Activated CD4-positive, alpha-beta T cell treated with anti-CD3 and anti-CD28 coated beads, Interleukin-10, Interleukin-2, amounts not matched to agents 100 ng/mL and 50 ng/mL, durations not matched to agents 16 hours and 8 hours (primary cell): ENCODE measurements around the gene LAMA4.

Experiments
- DNase-seq: peaks from one replicate; pipeline ENCODE4 v3.0.0-alpha.2; 2020

Gene LAMA4

DNA sequence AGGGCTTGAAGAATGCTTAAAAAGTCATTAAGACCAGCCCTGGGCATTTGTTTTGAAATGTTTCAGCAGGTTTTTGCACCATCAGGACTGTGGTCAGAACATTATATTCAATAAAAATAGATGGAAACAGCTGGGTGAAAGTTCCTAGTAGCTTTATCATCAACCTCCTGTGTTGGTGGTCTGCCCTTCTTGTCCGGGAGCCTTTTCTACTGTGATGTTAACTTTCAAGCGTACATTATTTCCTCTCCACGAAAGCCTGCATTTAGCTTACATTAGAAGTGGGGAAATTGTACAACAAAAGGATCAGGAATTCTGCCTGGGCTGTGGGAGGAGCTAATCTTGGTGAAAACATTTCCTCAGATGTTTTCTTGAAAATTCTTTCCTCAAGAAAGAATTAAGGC lies 71.1 kb downstream of the LAMA4 start:
- DNase-seq = no peak

DNA sequence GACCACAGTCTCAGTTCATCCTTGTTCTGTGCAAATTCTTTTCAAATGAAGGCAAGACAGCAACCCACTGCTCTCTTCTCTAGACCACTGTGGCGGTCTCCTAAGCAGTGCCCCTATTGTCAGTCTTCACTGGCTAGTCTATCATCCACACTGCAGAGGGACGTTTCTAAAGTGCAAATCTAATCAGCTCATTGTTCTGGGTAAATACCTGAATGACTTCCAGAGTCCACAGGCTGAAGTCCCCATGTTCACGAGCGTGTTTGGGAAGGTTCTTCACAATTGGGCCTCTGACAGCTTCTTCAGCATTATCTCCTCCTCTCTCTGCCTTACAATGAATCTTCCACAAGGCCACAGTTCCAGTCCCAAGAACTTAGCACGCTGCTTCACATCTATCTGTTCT lies 73.2 kb downstream of the LAMA4 start:
- no peak for DNase-seq

DNA sequence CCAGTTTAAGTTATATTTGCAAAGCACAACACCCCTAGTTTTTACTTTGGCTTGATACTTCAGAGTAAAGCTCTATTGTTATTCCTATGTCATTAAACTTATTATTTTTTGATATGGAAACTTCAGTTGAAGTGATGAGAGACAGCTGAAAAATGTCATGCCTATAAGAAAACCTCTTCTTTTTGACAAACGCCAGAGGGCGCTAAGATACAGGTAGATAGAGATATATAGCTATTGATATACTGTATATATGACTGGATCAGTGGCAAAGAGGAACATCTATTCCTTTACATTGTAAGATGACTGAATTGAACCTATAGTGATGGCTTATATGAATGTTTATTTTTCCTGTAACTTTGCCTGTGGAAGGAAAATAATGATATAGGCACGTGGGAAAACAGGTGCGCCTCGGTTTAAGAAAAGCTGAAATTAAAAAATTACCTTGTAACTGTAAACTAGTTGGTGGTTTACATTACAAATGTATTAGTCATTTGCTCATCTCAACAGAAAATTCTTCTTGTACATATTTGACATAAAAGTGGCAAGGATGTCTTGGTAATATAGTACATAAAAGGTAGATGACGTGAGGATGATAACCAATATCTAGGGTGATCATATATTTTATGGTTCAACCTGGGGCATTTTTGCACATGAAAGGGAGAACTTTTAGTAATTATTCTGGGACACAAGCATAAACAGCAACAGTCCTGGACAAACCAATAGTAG lies 74.1 kb downstream of the LAMA4 start:
- DNase-seq = peak; percentile 79

DNA sequence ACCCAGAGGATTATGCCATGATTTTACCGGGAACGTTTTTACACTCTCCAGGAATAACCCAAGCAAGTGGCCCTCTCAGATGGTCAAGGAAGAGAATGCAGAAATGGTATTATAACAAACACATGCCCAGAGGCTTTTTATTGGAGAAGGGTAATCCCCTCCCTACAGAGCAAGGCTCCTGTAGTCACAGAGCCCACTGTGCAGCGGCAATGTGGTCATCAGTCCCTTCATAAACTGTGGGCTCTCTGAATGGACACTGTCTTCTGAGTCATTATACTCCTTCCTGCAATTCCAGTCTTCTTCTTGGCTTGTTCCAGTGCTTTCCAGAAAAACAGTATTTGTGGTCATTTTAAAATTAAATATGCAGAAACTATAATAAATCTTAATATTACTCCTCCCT lies 74.7 kb downstream of the LAMA4 start:
- no peak for DNase-seq

DNA sequence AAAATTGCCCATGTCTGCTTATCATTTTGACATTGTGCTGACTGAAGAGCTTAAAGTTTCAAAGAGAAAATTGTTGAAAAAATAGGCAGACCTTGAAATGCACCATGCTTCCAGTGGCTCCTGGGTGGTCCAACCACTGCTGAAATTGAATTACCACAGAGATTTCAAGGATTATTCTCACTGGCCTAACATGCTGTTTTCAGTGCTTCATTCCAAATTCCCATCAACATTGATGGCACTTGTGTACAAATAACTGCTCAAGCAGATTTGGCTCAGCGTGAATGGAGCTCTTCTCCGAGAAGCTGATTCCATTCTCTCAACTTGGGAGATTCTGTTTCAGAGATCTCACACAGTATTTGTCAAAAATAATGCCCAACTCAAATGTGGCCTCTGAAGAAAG lies 75.5 kb downstream of the LAMA4 start:
- DNase-seq = no peak

DNA sequence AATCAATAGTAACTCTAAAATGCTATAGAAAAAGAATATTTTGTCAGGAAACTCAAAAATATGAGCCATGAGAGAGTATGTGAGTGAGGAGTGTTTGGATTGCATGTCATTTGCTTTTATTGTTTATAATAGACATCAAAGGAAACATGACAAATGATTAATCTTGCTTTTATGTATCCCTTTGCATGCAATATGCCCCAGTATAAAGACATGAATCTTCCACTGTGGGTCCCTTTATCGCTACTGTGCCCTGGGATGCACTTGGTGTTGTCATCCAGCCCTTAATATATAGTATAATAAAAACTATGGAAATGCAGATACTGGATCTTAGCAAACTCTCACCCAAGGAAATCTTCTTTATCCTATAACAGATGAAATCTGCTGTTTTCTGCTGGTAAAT lies 77.3 kb downstream of the LAMA4 start:
- no peak for DNase-seq

DNA sequence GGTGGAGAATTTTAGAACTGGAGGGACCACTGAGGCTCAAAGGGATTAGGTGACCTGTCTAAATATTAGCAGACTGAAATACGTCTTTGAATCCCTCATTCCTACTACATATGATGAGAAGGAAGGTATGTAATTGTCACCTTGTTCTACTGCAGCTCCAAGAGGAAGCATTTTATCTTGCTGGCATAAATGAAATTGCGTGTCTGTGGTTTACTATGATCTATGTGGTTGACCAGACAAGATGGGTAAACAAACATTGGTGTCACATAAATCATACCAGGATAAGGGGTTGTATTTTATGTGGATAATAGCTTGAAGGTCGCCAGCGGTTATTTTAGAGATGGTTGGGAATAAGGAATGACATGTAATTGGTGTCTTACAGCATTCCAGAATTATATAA lies 78.2 kb downstream of the LAMA4 start:
- no peak for DNase-seq

DNA sequence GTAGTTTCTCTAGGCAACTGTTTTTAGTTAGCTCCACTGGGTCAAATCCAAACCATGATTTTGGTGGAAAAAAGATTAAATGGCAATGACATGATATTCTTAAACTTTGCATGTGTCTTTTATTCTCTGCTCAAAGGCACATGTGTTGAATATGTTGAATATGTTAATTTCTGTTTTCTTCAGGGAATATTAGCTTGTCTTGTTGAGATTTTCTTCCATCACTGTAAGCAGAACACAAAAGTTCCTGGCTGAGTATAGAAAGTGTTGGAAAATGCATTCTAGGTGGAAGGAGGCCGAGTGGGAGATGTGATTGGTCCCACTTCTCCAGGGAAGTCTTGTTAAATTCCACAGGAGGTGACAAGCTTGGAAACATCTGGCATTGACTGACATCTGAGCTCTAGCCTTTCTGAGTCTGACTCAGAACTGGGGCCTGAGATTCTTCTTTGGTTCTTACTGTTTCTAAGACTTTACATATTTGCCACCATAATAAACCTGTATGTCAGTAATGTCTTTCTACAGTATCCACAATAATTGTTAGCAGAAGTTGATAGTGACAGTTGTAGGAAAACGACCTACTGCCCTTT lies 81.1 kb downstream of the LAMA4 start:
- no peak for DNase-seq

DNA sequence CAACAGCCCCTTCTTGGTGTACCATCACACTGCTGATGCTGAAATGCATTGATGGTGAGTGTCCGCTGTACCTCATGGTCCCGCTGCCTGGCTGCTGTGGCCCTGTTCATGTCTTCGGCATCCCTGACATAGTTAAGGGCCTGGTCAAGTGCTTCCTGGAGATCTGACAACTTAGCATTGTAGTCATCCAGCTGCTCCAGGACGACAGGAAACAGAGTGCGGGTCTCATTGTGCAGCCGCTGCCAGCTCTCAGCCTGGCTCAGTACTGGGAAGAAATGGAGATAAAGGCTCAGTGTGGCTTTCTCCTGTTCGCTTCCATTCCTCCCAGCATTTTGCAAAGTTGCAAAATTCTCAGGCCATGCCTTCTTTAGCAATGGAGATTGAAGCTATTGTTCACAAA lies 81.8 kb downstream of the LAMA4 start:
- no peak for DNase-seq

DNA sequence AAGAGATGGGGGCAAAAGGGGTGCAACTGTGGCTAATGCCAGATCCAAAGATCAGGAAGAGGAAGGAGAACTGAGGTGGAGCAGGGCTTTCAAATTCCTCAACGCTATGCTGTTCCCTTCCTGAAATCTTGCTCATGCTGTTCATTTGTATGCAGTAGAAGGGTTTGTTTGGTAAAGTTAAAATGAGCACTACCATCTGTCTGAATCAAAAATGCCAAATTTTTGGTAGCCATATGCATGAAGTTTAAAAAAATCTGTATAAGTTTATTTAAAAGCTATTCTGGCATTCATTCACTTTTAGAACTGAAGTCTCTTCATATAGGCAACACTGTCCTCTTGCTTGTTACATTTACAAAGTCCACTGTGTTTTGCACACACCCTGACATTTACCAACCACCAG lies 84.8 kb downstream of the LAMA4 start:
- no peak for DNase-seq

DNA sequence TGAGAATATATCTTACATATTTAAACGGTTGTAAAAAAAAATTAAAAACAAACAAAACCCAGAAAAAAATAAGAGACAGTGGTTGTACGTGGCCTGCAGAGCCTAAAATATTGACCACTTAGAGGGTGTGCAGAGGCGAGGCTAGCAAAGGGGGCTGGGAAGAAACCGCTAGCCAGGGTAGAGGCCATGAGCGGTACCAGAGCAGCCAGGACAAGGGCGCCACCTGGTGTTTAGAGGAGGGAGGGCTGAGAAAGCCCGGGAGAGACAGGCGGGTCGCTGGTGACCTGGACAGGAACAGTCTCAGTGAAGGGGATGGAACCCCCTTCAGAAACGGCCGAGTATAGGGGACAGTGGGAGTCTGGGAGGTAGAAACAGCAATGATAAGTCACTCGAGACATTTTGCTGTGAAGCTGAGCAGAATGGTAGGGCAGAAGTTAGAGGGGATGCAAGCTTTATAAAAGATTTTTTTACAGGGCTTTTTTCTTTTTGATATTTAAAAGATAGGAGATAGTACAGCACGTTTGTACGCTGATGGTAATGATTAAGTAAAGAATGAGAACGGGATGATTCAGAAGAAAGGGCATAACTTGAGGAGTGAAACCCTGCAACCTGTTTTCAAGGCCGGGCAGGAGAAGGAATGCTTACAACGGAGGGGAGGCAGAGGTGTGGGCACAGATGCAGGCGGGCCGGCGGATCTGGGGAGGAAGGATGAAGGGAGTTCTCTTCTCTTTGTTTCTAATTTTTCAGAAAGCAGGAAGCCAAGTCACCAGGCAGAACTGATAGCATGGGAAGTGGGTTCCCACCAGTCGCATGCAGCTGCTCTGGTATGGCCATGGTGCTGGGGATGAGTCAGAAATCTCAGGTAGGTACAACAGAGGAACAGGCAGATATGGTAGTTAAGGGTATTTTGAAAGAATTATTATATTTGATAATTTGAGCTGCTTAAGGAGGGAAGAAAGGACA lies 90.8 kb downstream of the LAMA4 start:
- peak; percentile 85 for DNase-seq

DNA sequence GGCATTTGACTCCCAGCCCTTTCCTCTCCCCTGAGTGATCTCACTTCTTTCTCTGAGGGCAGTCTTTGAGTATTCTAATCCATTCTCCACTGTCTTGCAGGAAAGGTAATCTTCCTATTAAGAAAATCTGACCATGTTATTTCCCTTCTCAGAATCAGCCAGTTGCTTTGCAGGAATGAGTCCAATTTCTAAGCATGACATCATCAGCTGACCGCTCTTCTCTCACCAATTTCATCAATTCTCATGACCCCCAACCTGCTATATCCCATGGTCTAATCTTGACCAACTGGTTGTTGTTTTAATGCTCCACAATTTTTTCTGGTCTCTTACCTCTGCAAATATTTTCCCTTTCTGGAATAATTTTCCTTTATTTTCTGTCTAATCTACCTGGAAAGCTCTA lies 93.6 kb downstream of the LAMA4 start:
- DNase-seq = no peak

DNA sequence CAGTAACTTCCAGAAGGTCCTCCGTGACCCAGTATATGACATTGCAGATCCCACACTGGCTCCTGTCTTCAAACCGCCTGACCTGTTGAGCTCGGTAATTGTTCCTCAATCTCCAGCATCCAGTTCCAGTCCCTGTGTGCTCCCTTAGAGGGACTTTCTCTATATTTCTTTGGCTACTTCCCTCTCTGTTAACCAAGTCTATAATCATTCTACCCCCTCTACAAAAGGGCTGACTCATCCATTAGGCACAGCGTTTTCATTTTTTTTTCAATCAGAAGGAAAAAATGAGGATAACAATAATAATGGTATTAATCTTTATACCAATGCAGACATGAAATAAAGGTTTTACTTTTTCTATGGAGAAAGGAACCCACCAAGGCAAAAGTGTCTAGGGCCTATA lies 97.7 kb downstream of the LAMA4 start:
- no peak for DNase-seq

DNA sequence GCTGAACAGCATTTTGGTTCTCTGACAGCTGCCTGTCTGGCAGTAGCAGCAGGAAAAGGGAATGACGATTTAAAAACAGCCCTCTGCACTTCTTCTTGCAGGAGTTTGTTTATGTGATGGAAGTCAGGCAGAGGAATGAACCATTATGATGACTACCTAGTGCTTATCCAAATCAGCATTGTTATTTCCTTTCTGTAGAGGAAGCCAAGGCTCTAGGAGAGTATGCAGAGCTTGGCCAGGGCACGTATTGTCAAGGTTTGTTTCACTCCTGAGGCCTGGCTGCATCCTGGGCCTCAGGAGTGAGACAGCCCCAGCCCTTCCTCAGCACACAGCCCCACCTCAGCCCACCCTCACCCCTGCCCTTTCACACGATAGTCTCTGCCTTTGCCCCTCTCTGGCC lies 98.5 kb downstream of the LAMA4 start:
- DNase-seq = no peak

DNA sequence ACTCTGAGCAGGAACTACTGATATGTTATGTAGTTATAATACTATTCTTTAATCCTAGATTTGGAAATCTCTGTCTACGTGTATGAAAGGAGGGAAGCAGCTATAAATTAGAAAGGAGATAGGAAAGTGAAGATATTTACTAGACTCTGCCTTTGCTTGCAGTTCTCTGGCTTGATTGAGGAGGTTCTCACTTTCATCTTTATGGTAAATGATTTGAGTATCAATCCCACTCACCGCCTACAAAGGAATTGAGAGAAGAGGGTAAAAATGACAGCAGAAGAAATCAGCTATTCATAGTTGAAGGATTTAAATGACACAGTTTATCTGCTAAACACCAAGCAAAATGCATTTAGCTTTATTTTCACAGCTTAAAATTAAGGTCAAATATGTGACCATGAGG lies 99.7 kb downstream of the LAMA4 start:
- peak; percentile 26 for DNase-seq

DNA sequence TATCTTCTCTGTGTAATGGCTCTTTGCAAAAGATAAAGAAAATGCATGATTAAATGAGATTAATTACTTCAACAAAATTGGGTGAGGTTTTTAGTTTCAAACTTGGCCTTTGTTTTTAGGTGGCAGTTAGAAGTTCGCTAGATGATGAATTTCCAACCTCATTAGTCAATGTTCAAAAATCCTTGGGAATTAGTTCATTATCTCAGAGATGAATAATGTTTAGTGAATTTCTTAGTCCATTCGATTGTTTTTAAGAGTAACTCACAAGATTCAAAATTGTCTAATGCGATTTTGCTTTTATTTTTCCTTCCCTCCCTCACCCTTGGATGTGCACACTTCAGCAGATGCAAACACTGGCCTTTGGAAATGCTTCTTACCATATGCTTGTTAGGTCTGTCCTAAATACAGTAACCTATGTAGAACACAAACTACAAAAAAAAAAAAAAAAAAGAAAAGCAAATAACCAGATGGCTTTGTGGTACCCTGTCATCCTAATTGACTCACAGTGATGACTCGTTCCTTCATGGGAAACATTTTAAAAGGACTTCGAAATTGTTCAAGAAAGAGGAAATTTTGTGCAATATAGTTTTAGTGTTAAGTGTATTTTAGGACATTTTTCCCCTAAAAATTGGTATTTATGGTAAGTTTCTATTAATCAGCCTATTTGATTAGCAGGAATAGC lies 100.3 kb downstream of the LAMA4 start:
- DNase-seq = peak; percentile 45

DNA sequence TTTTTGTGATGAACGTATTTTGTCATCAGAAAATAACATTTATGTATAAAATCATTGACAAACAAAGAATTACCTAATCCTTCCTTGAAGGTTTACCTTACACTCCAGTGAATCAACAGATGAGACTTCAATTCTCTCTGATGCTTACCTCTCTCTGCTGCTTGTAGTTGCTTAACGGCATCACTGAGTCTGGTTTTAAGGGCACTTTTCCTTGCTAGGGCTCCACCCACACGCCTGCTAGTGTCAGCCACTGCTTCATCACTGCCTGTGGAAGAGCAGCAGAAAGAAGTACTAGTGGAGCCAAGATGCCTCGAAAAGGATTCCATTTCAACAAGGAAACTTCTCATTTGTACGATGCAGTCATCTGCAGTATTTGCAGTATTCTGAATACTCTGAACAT lies 104.0 kb downstream of the LAMA4 start:
- no peak for DNase-seq

DNA sequence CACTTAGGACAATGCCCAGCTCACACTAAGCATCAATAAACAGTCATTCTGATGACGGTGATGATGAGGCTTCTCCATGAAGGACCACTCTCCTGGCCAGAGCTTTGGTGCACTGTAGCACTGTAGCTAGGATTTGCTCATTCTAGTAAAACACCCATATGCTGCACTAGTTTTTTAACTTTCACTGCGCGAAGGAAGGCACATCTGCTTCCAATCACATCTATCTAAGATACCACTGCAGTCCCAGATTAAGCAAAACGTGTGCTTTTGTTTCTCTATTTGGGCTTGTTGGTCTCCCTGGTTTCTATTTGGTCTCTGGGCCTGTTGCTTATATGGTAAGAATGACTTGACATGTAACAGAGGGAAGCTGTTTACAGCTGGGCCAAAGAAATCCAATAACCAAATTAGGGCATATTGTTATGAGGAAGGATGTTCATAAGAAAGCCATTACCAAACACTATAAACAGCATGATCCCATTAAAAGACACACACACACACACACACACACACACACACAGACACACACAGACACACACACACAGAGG lies 104.6 kb downstream of the LAMA4 start:
- DNase-seq = no peak

DNA sequence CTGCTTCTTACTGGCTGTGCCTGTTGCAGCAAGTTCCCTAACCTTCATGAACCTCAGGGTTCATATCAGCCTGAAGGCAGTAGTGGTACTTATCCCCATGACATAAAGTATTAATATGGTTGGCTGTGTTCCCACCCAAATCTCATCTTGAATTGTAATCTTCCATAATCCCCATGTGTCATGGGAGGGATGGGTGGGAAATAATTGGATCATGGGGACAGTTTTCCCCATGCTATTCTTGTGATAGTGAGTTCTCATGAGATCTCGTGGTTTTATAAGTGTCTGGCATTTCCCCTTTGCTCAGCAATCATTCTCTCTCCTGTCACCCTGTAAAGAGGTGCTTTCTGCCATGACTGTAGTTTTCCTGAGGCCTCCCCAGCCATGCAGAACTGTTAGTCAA lies 105.1 kb downstream of the LAMA4 start:
- DNase-seq = no peak

DNA sequence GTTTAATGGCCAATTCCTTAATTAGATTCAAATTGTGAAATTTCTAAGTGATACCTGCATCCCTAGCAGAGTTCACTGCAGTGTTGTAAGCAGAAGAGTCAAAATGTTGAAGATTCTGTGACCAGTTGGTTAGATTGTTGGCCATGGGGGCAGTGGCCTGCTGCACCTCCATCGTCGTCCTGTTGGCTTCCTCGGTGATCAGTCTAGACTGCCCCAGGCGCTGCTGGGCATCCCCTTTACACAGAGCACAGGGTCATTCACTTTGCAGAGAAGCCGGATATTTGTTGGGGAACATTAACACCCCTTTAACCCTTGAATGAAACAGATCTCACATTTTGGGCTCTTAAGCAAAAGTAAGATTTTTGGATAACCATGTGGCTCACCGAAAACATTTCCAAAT lies 106.3 kb downstream of the LAMA4 start:
- DNase-seq = no peak

DNA sequence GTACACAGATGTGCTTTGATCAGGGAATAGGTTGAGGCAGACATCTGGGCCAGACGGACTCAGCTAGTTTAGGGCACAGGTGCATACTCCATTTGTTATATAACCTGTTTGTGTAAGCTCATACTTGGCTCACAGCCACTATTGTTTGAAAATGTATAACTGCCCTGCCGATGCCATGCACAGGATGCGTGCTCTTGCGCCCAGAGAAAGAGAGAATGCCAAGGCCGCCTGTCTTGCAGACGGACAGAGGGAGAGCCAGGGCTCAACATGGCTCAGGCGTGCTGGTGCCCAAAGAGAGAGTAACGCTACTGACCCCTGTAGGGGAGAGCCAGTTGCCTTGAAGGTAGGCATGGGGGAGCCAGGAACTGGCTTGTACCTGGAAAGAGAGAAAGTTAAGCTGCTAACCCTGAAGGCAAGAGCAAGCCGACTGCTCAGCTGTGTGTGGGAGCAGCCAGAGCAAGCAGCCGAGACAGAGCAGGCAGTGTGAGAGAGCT lies 109.2 kb downstream of the LAMA4 start:
- no peak for DNase-seq

DNA sequence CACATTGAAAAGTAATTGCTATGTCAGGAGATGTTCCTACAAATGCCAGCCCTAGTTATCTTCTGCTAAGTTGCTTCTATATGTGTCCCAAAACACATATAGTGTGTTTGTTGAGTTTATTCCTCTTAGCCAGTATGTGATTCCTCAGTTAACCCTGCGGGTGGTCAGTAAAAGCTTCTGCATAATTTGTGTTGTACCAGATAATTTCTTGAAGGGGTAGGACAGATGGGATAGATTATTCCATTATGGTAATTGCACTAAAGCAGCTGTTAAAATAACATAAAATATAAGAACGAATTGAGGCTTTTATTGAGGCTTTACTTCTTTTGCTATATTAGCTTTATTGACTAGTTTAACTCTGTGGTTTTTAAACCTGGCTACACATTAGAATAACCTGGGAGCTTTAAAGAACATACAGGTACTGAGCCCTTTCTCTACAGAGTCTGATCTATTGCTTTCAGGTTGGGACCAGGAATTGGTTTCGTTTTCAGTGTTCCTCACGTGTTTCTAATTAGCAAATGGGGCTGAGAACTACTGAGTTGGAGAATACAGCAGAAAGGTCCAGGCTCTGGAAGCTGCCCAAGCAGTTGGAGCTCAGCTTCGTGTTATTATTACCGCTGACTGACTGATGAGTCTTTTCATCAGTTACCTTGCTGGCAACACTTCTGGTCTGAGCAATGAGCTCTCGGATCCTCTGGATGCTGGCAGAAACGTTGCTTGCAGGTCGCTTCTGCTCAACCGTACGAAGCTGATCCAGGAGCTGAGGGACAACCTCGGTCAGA lies 110.0 kb downstream of the LAMA4 start:
- no peak for DNase-seq
